Esophagus muscularis mucosa (tissue), 4 donors: ENCODE results near the gene RFFL. TPM values are rescaled to one million over a fixed set of nuclear protein-coding genes. Genes with fewer than 3 reads are reported as not detected.
"Not testable (repeated sequence)": the region's sequence is repeated elsewhere in the genome, so short reads cannot be mapped to it uniquely, and the experiment has no call there.

Experiments
- DNase-seq: peaks from one replicate; pipeline ENCODE4 v3.0.0-alpha.2; 2017; ENCODE audit errors: extremely low spot score
- H3K27ac ChIP-seq, 4 donors: fragments of 200-600 bp; sonication (generic); replicated peaks in 1 of 4; 1 replicate in 3 of 4; 2 replicates in 1 of 4; pipeline ENCODE4 v1.5.1; 2016 to 2019; ENCODE audit warnings: mild to moderate bottlenecking in 1 of 4
- H3K27me3 ChIP-seq, 4 donors: fragments of 200-600 bp; sonication (generic); one replicate each; pipeline versions ENCODE4 v1.5.1 to v1.6.0; 2016 to 2019
- H3K36me3 ChIP-seq, 4 donors: fragments of 200-600 bp; sonication (generic); one replicate each; pipeline ENCODE4 v1.5.1; 2016 to 2019
- H3K4me1 ChIP-seq, 4 donors: fragments of 200-600 bp; sonication (generic); one replicate each; pipeline ENCODE4 v1.5.1; 2016 to 2019
- H3K4me3 ChIP-seq, 4 donors: fragments of 200-600 bp; sonication (generic); 1 replicate in 2 of 4; 2 replicates in 2 of 4; pipeline ENCODE4 v1.5.1; 2016 to 2019; ENCODE audit warnings: mild to moderate bottlenecking in 4 of 4, moderate library complexity in 1 of 4
- H3K9me3 ChIP-seq, 4 donors: fragments of 200-600 bp; sonication (generic); 1 replicate in 3 of 4; 2 replicates in 1 of 4; pipeline ENCODE4 v1.5.1; 2016 to 2019
- CTCF ChIP-seq, 3 experiments: fragments of 200-600 bp in 2 of 3; fragments of 450-650 bp in 1 of 3; sonication (generic) in 2 of 3; IDR thresholded peaks; one replicate each; pipeline ENCODE4 v1.5.1; 2017 to 2019; ENCODE audit warnings: antibody characterized with exemption in 3 of 3, mild to moderate bottlenecking in 2 of 3, moderate library complexity in 1 of 3
- EP300 ChIP-seq: sonication (generic); formaldehyde crosslinking; IDR thresholded peaks from one replicate; pipeline ENCODE4 v1.6.1; 2017; ENCODE audit warnings: antibody characterized with exemption
- POLR2A ChIP-seq: fragments of 450-650 bp; IDR thresholded peaks from one replicate; pipeline ENCODE4 v1.6.1; 2017; ENCODE audit warnings: antibody characterized with exemption, moderate library complexity, mild to moderate bottlenecking, low read depth
- POLR2AphosphoS5 ChIP-seq, 2 donors: sonication (generic); formaldehyde crosslinking; IDR thresholded peaks; one replicate each; pipeline ENCODE4 v1.6.1; 2017; ENCODE audit warnings: antibody characterized with exemption in 2 of 2
- WGBS: methylation state at CpG from one replicate; pipeline ENCODE4 v1.1.5; 2018; 5-methylcytosine and 5-hydroxymethylcytosine counted together
- intact Hi-C: fragments of 100-400 bp; cut with DNase I; formaldehyde crosslinking; loops from one replicate; pipeline ENCODE4 v1.15.1; 2023
- total RNA-seq, 4 donors: library from RNA; depleted of rRNA; stranded (reverse); fragments of >200 nt; gene quantifications; one replicate each; pipeline versions ENCODE4 v1.1.0 to v1.2.1, GENCODE V29; 2016

RFFL gene
- total RNA-seq, 4 donors from 2014 or later = 19.5 to 40.9 (median 33.3) TPM

- H3K4me1 ChIP-seq = no peaks in the 10 kb centered on the region
- H3K9me3 ChIP-seq = no peaks in the 10 kb centered on the region
- H3K27me3 ChIP-seq = no peaks in the 10 kb centered on the region
- intact Hi-C loops = no loop called here
- WGBS = 95% methylated on average over 3 of the region's 3 CpGs
- no peak overlapping the region for H3K27ac ChIP-seq
- no peak for DNase-seq
- no peak overlapping the region for H3K4me3 ChIP-seq
- peaks cover 0 to 1% (median 0%) of the 10 kb centered on the region in 4 donors for H3K36me3 ChIP-seq
- TF ChIP-seq CTCF (IDR thresholded peaks at IDR 0.05) (no peak), EP300 (no peak), POLR2A (no peak), POLR2AphosphoS5 (IDR thresholded peaks at IDR 0.05) (no peak)
Measured at GRCh38 chr17:35038453-35038852, 25.1 kb downstream of the RFFL start.

DNA sequence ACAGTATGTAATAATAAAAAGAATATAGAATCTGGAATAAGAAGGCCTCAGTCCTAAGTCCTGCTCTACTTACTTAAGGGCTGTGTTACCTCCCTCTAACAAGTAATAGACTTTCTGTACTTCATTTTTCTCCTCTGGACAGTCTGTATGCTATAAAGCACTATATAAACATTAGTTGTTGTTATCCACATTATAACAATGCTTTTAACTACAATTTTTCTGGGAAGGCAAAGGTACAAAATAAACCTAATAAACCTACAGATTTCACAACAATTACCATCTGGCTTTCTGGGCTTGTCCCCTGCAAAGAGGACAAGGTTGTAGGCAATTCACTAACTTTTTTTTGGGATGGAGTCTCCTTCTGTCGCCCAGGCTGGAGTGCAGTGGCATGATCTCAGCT lies 32.7 kb downstream of the RFFL start:
- Histone ChIP-seq H3K36me3 (peaks cover 1 to 15% (median 8%) of the 10 kb centered on the region in 4 donors), H3K4me3 (no peak overlapping the region), H3K9me3 (no peaks in the 10 kb centered on the region), H3K4me1 (peaks cover 0 to 4% (median 0%) of the 10 kb centered on the region in 4 donors), H3K27ac (no peak overlapping the region), H3K27me3 (no peaks in the 10 kb centered on the region)
- 86% methylated on average over 1 of the region's 1 CpG for WGBS
- DNase-seq = no peak
- TF ChIP-seq CTCF (IDR thresholded peaks at IDR 0.05) (no peak), POLR2A (no peak), EP300 (no peak), POLR2AphosphoS5 (IDR thresholded peaks at IDR 0.05) (no peak)
- intact Hi-C loops = no loop called here

DNA sequence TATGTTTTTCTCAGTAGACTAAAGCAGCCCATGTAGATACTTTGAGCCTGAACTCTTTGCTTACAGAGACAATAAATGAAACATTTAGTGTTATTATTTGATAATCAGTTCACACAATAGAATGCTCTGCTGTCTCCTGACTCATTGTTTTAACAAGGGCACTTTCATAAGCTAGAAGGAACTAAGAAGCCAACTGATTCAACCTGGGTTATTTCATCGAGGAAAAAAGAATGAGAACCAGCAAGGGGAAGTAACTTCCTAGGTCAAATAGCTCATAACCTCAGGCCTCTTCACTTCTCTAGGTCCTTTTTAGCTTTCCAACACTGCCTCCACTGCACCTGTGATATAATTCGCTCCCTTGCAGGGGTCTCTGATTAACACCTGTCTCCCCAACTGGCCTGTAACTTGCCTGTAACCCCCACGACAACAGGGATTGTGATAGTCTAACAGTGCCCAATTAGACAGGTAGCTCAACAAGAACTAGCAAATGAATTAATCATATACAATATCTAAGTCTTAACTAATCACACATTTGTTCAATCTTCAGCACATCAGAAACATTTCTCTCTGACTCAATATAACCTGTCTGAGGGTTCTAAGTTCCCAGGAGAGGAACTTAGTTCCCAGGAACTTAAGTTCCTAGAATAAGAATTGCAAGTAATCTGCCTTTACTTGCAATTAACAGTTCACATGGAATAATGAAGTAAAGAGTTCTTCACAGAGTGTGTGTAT lies 34.8 kb downstream of the RFFL start:
- peaks cover 0 to 4% (median 1%) of the 10 kb centered on the region in 4 donors for H3K4me1 ChIP-seq
- intact Hi-C loops = no loop called here
- 81% methylated on average over 3 of the region's 3 CpGs for WGBS
- H3K36me3 ChIP-seq = peaks cover 5 to 32% (median 13%) of the 10 kb centered on the region in 4 donors
- H3K4me3 ChIP-seq = no peak overlapping the region
- no peak for DNase-seq
- no peaks in the 10 kb centered on the region for H3K27me3 ChIP-seq
- no peaks in the 10 kb centered on the region for H3K9me3 ChIP-seq
- H3K27ac ChIP-seq = no peak overlapping the region
- TF ChIP-seq POLR2A (no peak), CTCF (IDR thresholded peaks at IDR 0.05) (no peak), EP300 (no peak)

- peaks cover 5 to 30% (median 13%) of the 10 kb centered on the region in 4 donors for H3K36me3 ChIP-seq
- DNase-seq = not testable (repeated sequence)
- whole genome bisulfite sequencing = 98% methylated on average over 4 of the region's 4 CpGs
Measured at GRCh38 chr17:35028097-35028496, 35.4 kb downstream of the RFFL start.

DNA sequence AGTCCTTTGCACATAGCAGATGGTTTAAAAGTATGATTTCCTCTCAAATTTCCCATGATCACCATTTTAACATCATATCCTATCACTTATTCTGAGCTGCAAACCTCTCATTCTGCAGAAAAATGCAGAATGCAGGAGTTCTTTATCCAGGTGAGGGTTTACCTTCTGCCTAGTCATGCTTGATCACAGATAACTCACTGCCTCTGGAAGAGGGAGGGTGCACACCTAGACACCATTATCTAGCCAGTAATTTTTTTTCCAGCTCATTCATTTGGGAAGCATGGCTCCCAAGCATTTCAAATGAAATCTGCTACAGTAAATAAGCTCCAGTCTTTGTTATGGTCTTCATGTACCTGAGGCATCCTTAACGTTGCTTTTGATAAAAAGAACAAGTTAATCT lies 38.0 kb downstream of the RFFL start:
- Histone ChIP-seq H3K27ac (no peak overlapping the region), H3K4me3 (no peak overlapping the region), H3K27me3 (no peaks in the 10 kb centered on the region), H3K9me3 (no peaks in the 10 kb centered on the region), H3K4me1 (peaks cover 23 to 29% (median 27%) of the 10 kb centered on the region in 4 donors), H3K36me3 (peaks cover 5 to 39% (median 16%) of the 10 kb centered on the region in 4 donors)
- 78% methylated on average over 1 of the region's 1 CpG for WGBS
- no peak for TF ChIP-seq POLR2AphosphoS5 (IDR thresholded peaks at IDR 0.05)
- no peak for TF ChIP-seq POLR2A
- TF ChIP-seq EP300 = no peak
- no peak for TF ChIP-seq CTCF (IDR thresholded peaks at IDR 0.05)
- intact Hi-C loops = no loop called here
- DNase-seq = no peak

More at GRCh38 chr17:35028097-35028496, 35.4 kb downstream of the RFFL start:
- H3K27ac ChIP-seq, H3K9me3 ChIP-seq, H3K4me3 ChIP-seq, intact Hi-C loops, H3K4me1 ChIP-seq, H3K27me3 ChIP-seq: not testable (repeated sequence)
